ENCODE measurements around the gene MRM3. TPM values are rescaled to one million over a fixed set of nuclear protein-coding genes. Genes with fewer than 3 reads are reported as not detected.
"Not testable (repeated sequence)": the region's sequence is repeated elsewhere in the genome, so short reads cannot be mapped to it uniquely, and the experiment has no call there.

MRM3 gene
- total RNA-seq, 2 experiments from 2014 or later: 43.2 to 47.2 TPM

DNA sequence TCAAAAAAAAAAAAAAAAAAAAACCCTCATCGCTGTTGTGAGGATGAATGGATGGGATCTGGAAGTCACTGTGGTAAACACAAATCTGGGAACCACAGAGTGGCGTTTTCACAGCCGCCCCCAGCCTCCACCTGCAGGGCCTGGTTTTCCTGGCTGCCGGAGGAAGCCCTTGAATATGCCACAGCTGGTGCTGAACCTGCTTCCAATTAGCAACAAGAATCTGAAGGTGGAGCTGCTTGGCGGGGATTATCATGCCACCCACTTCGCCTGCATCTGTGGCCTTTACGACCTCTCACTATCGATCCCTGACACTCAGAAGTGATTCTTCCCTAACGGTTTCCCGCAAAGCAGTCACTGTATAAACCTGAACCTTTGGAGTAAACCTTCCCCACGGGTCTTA lies 16.1 kb downstream of the MRM3 start:
- DNase-seq: no peak
- peaks cover 9% of the 10 kb centered on the region for H3K36me3 Mint-ChIP-seq
- peaks cover 6% of the 10 kb centered on the region for H3K4me1 Mint-ChIP-seq
- H3K27ac Mint-ChIP-seq: no peak overlapping the region
- H3K4me3 Mint-ChIP-seq: no peak overlapping the region
- no peaks in the 10 kb centered on the region for H3K9me3 Mint-ChIP-seq
- no peaks in the 10 kb centered on the region for H3K27me3 Mint-ChIP-seq

DNA sequence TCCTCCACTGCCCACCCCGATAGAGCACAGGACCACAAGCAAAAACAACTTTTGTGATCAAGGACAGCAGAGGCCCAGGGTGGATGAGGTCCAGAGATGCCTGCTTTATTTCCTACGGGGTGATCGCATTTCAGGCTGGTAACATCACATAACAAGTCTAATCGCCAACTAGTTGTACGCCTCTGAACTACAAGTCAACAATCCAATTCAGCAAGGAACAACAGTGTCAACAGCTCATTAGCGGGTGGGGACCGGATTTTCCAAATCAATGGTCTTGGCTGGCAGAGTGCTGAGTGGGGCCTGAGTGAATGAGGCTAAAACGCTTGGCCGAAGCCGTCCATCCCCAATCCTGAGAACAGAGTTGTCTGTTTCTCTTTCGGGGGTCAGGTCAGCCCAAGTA lies 17.1 kb downstream of the MRM3 start:
- Mint-ChIP-seq H3K9me3 (no peaks in the 10 kb centered on the region), H3K36me3 (peaks cover 9% of the 10 kb centered on the region), H3K27me3 (no peaks in the 10 kb centered on the region), H3K27ac (no peak overlapping the region), H3K4me1 (peaks cover 6% of the 10 kb centered on the region), H3K4me3 (no peak overlapping the region)
- DNase-seq: no peak

- DNase-seq: no peak
- Mint-ChIP-seq H3K4me3 (no peak overlapping the region), H3K36me3 (peaks cover 4% of the 10 kb centered on the region), H3K27me3 (no peaks in the 10 kb centered on the region), H3K27ac (no peak overlapping the region), H3K9me3 (no peaks in the 10 kb centered on the region), H3K4me1 (no peaks in the 10 kb centered on the region)
Measured at GRCh38 chr17:800446-801242, 18.5 kb downstream of the MRM3 start.

GRCh38 chr17:801660-802059 lies 19.5 kb downstream of the MRM3 start:
- Mint-ChIP-seq H3K27ac (no peak overlapping the region), H3K4me1 (no peaks in the 10 kb centered on the region), H3K36me3 (peaks cover 2% of the 10 kb centered on the region), H3K9me3 (no peaks in the 10 kb centered on the region), H3K27me3 (no peaks in the 10 kb centered on the region), H3K4me3 (no peak overlapping the region)
- no peak for DNase-seq

DNA sequence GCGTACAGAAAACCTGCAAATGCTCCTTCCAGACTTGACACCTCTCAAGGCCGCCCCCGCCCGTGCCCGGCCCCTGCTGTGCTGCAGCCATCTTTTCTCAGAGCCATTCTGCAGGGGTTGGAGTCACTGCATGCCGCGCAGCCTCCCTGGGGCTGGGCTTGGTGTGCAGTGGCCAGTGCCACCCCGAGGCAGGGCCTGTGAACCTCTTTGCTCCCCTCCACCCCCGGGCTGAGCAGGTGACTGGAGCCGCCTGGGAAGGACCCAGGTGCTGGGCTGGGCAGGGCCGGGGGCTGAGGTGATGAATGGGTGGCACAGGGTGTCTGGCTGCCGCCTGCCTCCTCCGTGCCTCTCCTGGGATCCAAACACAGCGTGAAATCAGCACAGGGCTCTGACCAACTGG lies 20.3 kb downstream of the MRM3 start:
- Mint-ChIP-seq H3K4me3 (no peak overlapping the region), H3K36me3 (no peaks in the 10 kb centered on the region), H3K27me3 (no peaks in the 10 kb centered on the region), H3K9me3 (no peaks in the 10 kb centered on the region), H3K4me1 (no peaks in the 10 kb centered on the region), H3K27ac (no peak overlapping the region)
- no peak for DNase-seq

DNA sequence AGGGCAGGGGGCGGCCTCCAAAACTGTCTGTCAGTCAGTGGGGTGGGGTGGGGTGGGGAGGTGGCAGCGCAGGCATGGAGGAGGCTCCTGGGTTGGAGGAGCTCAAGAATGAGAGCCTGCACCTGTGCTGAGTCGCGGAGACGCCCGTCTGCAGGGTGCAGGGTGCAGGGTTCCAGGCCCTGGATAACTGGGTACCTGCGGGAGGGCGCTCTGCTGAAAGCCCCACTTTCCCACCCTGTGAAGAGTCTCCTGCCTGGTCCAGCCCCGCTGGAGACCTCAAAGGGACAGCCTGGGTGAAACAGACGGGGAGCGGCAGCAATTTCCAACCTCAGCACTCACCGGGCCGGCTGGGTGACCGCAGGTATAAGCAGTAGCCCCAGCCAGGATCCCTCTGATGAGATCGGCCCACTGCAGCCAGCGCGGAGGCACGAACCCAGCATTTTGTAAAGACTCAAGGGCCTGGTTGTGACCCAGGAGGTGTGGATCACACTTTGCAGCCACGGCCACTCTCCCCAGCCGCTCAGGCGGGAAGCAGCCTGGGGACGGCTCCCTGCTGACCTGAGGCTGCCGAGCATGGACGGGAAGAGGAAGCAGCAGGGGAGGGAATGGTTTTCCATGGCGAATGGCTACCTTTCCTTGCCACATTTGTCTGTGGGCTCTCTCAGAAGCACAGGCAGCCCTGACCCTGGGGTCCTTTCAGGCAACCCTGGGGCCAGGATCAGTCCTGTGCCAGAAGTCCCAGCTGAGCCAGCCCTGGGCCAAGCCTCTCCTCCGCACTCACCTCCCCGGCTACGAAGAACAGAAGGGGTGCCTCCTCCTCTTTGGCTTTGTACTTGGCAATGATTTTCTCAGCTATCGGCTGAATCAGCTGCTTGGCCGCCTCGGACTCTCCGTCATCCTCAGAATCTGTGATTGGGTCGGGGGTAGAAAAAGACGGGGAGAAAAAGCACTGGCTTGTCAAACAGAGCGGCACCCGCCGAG lies 21.0 kb downstream of the MRM3 start:
- Mint-ChIP-seq H3K27ac (no peak overlapping the region), H3K36me3 (no peaks in the 10 kb centered on the region), H3K9me3 (no peaks in the 10 kb centered on the region), H3K27me3 (no peaks in the 10 kb centered on the region), H3K4me1 (no peaks in the 10 kb centered on the region), H3K4me3 (no peak overlapping the region)
- DNase-seq: no peak

DNA sequence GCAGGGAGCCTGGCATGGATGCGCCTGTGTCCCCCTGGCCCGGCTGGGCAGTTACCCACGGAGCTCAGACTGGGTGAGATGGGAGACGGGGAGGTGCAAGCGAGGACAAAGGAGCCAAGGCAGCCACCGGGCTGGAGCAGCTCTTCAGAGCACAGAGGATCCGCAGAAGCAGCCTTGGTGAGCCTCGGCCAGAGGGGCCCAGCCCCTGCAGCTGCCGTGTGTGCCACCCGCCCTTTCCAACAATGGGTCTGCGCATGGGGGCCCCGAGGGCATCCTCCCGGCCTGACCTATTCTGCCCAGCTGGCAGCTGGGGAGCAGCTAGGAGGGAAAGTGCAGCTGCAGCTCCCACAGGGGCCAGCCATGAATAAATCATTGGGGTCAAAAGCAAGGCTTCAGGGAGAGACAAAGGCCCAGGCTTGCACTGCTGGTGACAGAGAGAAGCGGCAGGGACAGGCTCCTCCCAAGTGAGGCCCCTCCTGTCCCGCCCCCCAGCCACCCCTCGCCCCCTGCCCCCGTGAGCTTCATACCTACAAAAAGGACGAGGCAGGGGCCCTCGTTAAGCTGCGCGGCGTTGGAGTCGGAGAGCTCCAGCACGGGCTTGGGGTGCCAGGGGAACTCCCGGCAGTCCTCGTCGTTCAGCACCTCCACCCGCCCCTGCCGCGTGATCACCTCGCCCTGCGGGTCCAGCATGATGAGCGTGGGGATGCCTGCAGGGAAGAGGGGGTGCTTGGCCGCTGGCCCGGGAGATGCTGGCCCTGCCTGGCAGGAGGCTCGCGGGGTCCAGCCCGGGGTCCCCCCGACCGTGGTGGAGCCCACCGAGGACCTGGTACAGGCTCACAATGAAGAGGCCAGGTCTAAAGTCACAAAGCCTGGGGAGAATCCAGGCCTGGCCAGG lies 22.6 kb downstream of the MRM3 start:
- peaks cover 8% of the 10 kb centered on the region for H3K27me3 Mint-ChIP-seq

DNA sequence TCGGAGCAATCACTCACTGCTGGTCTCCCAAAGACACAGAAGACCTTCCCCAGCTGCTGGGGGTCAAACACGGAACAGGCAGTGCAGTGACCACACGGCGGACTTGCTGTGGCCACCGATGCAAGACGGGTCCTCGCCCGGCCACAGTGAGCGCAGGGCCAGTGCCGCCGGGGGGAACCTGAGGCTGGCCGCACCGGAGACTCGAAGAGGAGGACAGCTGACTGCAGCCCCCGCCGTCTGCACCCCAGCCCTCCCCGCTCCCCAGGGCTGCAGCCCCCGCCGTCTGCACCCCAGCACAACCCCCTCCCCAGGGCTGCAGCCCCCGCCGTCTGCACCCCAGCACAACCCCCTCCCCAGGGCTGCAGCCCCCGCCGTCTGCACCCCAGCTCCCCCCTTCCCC lies 23.7 kb downstream of the MRM3 start:
- H3K27ac Mint-ChIP-seq, H3K36me3 Mint-ChIP-seq: not testable (repeated sequence)
- H3K27me3 Mint-ChIP-seq: peaks cover 15% of the 10 kb centered on the region

More for the DNA sequence above, 22.6 kb downstream of the MRM3 start:
- Mint-ChIP-seq H3K36me3 (no peaks in the 10 kb centered on the region), H3K4me3 (no peak overlapping the region), H3K27ac (no peak overlapping the region), H3K4me1 (no peaks in the 10 kb centered on the region), H3K9me3 (no peaks in the 10 kb centered on the region)
- no peak for DNase-seq

DNA sequence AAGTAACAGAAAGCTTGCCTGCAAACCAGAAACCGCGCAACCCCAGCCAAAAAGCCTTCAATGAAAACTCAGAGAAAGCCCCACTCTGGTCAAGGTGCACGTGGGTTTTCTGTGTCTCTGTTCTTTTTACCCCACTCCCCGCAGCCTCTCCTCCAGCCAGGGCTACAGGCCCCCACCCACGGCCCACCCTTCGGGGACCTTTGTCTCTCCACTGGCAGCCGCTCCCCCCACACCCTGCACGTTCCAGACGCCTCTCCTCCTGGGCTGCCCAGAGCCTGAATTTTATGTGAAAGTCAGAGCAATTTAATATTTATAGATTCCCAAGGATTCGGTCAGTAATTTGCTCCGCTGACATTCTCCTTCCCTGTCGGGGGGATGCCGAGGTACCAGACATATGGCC lies 24.2 kb downstream of the MRM3 start:
- H3K36me3 Mint-ChIP-seq: no peaks in the 10 kb centered on the region
- H3K4me1 Mint-ChIP-seq: no peaks in the 10 kb centered on the region
- no peak overlapping the region for H3K4me3 Mint-ChIP-seq
- no peak overlapping the region for H3K27ac Mint-ChIP-seq
- H3K27me3 Mint-ChIP-seq: peaks cover 16% of the 10 kb centered on the region
- no peak for DNase-seq
- no peaks in the 10 kb centered on the region for H3K9me3 Mint-ChIP-seq

More for the DNA sequence above, 23.7 kb downstream of the MRM3 start:
- not testable (repeated sequence) for H3K4me1 Mint-ChIP-seq, DNase-seq, H3K4me3 Mint-ChIP-seq, H3K9me3 Mint-ChIP-seq

DNA sequence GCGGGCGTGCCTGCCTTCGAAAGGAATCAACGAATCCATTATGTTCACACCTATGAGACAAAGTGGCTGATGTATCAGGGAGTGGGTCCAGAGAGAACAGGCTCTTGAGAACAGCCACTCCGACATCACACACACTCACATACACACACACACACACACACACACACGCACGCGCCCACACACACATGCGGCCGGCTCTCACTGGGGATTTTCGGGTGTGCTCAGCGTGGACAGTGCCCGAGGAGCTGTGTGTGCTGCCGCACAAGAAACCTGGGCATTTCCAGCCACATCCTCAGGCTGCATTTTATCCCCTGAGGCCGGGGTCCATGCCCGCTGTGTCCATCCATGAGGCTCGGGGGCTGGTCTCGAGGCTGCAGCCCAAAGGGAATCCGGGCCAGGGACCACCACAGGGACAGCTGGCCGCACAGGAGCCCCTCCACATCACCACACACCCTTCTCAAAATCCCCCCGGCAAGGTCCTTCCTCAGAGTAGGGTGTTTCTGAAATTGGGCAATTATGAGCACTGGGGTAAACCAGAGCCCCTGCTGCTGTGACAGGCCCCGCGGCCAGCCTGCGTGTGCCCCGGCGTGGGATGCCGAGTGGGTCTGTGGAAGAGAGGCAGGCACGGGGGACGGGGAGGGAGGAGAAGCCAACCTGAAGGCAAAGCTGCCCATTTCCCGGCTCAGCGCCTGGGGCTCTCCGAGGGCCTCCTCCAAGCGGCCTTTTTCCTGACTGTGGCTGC lies 24.8 kb downstream of the MRM3 start:
- Mint-ChIP-seq H3K9me3 (no peaks in the 10 kb centered on the region), H3K4me3 (no peak overlapping the region), H3K27me3 (peaks cover 16% of the 10 kb centered on the region), H3K36me3 (no peaks in the 10 kb centered on the region), H3K27ac (no peak overlapping the region), H3K4me1 (no peaks in the 10 kb centered on the region)
- DNase-seq: no peak

DNA sequence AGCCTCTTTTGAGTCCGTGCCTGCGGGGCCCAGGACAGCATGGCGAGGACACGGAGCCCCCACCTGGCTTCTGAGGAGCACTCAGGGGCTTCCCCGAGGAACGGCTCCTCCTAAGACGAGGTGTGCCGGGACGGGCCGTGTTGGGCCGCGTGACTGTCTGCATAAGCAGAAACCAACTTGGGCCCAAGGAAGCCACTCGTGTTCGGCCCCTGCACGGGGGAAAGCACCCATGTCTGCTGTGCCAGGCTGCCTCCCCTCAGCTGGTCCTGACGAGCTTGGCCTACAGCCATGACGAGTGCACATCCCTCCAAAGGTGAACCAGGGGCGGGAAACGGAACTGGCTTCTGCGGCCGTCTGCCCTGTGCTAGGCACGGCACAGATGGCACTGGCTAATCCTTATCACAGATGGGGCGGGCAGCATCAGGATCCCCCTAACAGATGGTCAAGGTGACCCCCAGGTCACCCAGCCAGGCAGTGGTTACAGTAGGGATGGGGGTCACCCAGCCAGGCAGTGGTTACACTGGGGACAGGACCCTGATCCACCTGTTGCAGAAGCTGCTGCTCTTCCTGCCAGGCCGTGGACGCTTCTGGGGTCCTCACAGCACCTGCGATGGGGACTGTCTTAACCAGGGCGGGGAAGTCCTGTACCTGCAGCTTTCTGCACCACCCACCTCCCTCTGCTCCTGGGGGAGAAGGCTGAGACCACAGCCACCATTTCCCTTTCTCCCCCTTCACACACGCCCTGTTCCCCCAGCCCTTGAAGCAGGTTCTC lies 25.6 kb downstream of the MRM3 start:
- no peaks in the 10 kb centered on the region for H3K4me1 Mint-ChIP-seq
- H3K27me3 Mint-ChIP-seq: peaks cover 16% of the 10 kb centered on the region
- no peak overlapping the region for H3K4me3 Mint-ChIP-seq
- H3K9me3 Mint-ChIP-seq: no peaks in the 10 kb centered on the region
- DNase-seq: no peak
- no peaks in the 10 kb centered on the region for H3K36me3 Mint-ChIP-seq
- H3K27ac Mint-ChIP-seq: no peak overlapping the region

- no peak overlapping the region for H3K4me3 Mint-ChIP-seq
- H3K27me3 Mint-ChIP-seq: peaks cover 16% of the 10 kb centered on the region
- no peak overlapping the region for H3K27ac Mint-ChIP-seq
- H3K9me3 Mint-ChIP-seq: no peaks in the 10 kb centered on the region
- no peaks in the 10 kb centered on the region for H3K36me3 Mint-ChIP-seq
- H3K4me1 Mint-ChIP-seq: no peaks in the 10 kb centered on the region
- DNase-seq: no peak
Measured at GRCh38 chr17:811051-811784, 29.1 kb downstream of the MRM3 start.

GRCh38 chr17:812638-813204 lies 30.6 kb downstream of the MRM3 start:
- Mint-ChIP-seq H3K4me3 (no peak overlapping the region), H3K4me1 (no peaks in the 10 kb centered on the region), H3K9me3 (no peaks in the 10 kb centered on the region), H3K27ac (no peak overlapping the region), H3K36me3 (no peaks in the 10 kb centered on the region), H3K27me3 (peaks cover 16% of the 10 kb centered on the region)
- DNase-seq: no peak
